RCC 7860 (cell line): ENCODE measurements around the gene LRRC9.
"Not testable (repeated sequence)": the region's sequence is repeated elsewhere in the genome, so short reads cannot be mapped to it uniquely, and the experiment has no call there.

Experiments
- DNase-seq: peaks from one replicate; pipeline ENCODE4 v3.0.0-alpha.2; 2015; ENCODE audit warnings: low spot score
- FAIRE-seq: peaks from 2 replicates; lab custom pipeline; 2012; peaks lifted over from hg19 to GRCh38; lab: Jason Lieb, UNC

Gene LRRC9

GRCh38 chr14:59952141-59952540, 32.2 kb downstream of the LRRC9 start:
- DNase-seq, FAIRE-seq: not testable (repeated sequence)

DNA sequence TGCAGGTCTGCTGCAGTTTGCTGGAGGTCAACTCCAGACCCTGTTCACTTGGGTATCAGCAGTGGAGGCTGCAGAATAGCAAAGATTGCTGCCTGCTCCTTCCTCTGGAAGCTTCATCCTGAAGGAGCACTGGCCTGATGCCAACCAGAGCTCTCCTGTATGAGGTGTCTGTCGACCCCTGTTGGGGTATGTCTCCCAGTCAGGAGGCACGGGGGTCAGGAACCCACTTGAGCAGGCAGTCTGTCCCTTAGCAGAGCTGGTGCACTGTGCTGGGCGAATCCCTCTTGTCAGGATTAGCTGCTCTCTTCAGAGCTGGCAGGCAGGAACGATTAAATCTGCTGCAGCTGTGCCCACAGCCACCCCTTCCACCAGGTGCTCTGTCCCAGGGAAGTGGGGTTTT, 37.9 kb downstream of the LRRC9 start:
- FAIRE-seq, result not testable (repeated sequence)

GRCh38 chr14:59959668-59960067, 39.7 kb downstream of the LRRC9 start:
- DNase-seq, result no peak
- no peak for FAIRE-seq

More for the DNA sequence above, 37.9 kb downstream of the LRRC9 start:
- DNase-seq, result not testable (repeated sequence)

GRCh38 chr14:59961518-59962062, 41.6 kb downstream of the LRRC9 start:
- FAIRE-seq, result no peak
- no peak for DNase-seq

- DNase-seq, result no peak
Measured at GRCh38 chr14:59964251-59965007, 44.5 kb downstream of the LRRC9 start.

GRCh38 chr14:59969319-59969718, 49.4 kb downstream of the LRRC9 start:
- FAIRE-seq, result no peak

More at GRCh38 chr14:59964251-59965007, 44.5 kb downstream of the LRRC9 start:
- FAIRE-seq, result no peak

DNA sequence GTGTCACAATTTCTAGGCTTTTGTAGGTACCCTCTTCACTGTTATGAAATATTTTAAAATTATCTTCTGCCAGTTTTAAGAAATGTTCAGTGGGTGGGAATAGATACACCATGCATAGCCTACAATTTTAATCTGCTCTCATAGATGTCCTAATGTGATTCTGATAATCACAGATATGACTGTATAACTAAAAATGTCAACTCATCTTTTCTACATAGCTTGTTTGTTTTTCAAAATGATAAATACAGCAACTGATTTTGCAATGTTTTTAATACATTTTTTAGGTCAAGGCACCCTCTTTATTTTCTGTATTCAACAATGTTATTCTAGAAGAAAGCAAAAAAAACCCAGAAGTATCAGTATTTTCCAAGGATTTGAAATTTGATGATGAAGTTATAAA, 61.6 kb downstream of the LRRC9 start:
- DNase-seq (no peak), FAIRE-seq (no peak)

More at GRCh38 chr14:59969319-59969718, 49.4 kb downstream of the LRRC9 start:
- DNase-seq, result no peak

GRCh38 chr14:59983048-59983447, 63.1 kb downstream of the LRRC9 start:
- no peak for FAIRE-seq
- no peak for DNase-seq

DNA sequence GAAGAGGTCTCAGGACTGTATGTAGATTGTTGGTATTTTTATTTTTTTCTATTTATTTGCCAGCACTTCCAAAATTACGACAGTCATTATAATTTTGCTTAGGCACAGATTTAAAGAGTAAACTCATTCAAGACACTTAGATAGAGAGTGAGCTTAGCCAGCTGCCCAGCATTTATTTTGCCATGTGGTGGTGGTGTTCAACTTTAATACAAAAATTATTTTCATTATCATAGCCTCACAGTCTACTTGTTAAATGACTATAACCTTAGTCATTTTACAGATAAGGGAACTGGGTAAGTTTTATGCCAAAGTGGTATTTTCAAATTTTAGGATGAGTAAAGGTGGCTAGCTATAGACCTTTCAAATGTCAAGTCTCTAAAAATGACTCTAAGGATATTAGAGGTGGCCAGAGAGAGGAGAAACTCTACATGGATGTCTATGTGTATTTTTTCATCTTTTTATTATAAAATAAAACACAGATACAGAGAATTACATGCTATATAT, 66.7 kb downstream of the LRRC9 start:
- FAIRE-seq (no peak), DNase-seq (no peak)

DNA sequence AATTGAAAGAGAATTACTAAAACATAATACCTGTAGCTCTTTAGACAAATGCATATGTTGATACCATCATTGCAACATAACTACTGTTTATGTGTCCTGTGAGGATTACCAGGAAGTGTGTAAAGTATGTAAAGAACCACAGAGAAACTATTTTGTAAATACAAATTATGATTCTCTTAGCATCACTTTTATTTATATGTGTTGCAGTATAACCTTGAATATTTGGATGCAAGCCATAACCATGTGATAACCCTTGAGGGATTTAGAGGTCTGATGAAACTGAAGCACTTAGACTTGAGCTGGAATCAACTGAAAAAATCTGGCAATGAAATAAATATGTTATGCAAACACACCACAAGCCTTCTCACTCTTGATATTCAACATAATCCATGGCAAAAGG, 77.5 kb downstream of the LRRC9 start:
- no peak for FAIRE-seq
- no peak for DNase-seq

- no peak for FAIRE-seq
Measured at GRCh38 chr14:59997966-59998365, 78.0 kb downstream of the LRRC9 start.

DNA sequence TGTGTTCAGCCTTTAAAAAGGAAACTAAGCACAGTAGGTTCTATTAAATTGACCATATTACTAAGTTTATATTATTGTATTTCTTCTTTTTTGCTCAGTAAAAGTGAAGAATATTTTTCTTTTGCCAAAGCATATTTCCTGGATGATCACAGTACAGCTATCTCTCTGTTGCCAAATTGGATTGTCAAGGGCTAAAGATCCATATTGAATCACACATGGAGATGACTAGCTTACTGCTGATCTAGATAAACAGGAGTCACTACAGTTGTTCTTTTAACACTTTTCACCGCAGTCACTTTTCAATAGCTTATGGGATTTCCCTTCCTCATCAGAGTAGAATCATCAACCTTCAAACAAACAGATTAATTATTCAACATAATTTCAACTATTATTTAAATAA, 78.6 kb downstream of the LRRC9 start:
- FAIRE-seq, result no peak

More at GRCh38 chr14:59997966-59998365, 78.0 kb downstream of the LRRC9 start:
- DNase-seq, result no peak

DNA sequence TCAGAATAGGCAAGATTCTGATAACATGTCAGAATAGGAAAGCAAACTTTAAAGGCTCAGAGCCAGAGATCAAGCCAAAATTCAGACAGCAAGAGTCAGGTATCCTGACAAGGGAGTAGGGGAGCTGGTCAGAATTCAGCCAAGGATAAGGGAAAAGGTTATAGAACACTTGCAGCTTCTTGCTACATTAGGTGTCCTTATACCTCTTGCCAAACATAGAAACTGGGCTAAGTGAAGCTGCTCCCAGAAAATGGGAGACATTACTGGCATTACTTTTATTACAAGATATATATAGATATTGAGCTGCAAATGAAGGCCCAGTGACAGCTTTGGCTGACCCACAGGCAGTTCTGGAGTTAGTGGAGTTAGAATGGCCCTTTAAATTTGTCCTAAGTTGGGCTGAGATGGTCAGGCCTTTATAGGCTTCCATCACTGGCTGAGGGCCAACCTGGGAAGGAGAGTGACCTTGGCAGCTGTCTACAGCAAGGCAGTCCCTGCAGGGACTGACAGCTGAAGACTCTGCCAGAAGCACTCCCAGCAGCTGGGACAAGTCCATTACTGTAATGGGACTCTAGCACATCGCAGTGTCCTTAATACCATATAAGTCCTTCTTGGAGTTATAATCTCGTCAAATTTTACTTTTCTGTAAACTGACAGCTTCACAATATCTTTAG, 83.0 kb downstream of the LRRC9 start:
- FAIRE-seq, result no peak
- DNase-seq, result no peak

More for the DNA sequence above, 78.6 kb downstream of the LRRC9 start:
- DNase-seq, result no peak

GRCh38 chr14:60003991-60004390, 84.0 kb downstream of the LRRC9 start:
- FAIRE-seq (no peak), DNase-seq (no peak)

DNA sequence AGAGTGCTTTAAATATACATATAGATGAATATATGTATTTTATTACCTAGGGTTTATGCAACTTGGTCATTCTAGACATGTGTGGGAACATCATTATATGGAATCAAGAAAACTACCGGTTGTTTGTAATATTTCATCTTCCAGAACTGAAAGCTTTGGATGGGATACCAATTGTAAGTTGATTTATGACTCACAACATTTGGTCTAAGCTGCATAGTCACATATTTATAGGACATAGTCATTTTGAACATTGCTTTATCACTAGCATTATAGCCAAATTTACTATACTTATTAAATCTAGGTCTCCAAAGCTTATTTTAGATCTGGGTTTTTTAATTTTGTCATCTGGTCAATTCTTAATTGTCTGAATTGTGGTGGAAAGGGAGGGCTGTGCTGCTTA, 88.1 kb downstream of the LRRC9 start:
- no peak for DNase-seq
- no peak for FAIRE-seq

GRCh38 chr14:60010263-60010662, 90.3 kb downstream of the LRRC9 start:
- not testable (repeated sequence) for DNase-seq, FAIRE-seq

- FAIRE-seq, result no peak
- DNase-seq, result no peak
Measured at GRCh38 chr14:60014402-60014801, 94.5 kb downstream of the LRRC9 start.

GRCh38 chr14:60021619-60022018, 101.7 kb downstream of the LRRC9 start:
- FAIRE-seq (no peak), DNase-seq (no peak)

DNA sequence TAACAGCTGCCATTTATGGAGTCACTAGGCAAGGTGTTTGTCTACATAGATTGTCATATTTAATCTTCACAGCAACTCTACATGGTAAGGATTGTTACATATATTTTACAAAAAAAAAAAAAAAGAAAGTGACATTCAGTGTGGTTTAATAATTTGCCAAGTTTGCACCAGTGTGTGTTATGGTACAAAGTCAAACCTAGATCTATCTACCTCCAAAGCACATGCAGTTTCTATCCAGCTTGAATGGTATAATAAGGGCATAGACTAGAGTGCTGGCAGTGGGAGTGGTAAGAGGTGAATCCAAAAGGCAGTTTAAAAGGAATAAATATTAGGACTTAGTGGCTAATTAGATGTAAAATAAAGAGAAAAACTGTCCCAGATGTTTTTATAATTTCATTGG, 105.6 kb downstream of the LRRC9 start:
- DNase-seq (no peak), FAIRE-seq (no peak)

DNA sequence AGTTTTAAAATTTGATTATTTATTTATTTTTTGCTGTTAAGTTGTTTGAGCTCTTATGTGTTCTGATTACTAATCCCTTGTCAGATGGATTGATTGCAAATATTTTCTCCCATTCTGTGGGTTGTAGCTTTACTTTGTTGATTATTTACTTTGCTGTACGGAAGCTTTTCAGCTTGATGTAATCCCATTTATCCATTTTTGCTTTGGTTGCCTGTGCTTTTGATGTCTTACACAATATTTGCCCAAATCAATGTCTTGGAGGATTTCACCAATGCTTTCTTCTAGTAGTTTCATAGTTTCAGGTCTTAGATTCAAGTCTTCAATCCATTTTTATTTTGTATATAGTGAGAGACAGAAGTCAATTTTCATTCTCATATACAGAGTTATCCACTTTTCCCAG, 115.2 kb downstream of the LRRC9 start:
- no peak for FAIRE-seq

GRCh38 chr14:60047976-60048375, 128.0 kb downstream of the LRRC9 start:
- FAIRE-seq, DNase-seq: not testable (repeated sequence)

More for the DNA sequence above, 115.2 kb downstream of the LRRC9 start:
- no peak for DNase-seq
